ENCODE measurements around the gene BOLL. TPM values are rescaled to one million over a fixed set of nuclear protein-coding genes. Genes with fewer than 3 reads are reported as not detected.
A peak's percentile ranks its signal among the peaks of the same experiment; 100 is the strongest.

BOLL gene
- total RNA-seq, 1 donor from 2014 or later, result not detected

- H3K36me3 Mint-ChIP-seq (ENCODE audit: low read depth), result no peaks in the 10 kb centered on the region
- H3K27me3 Mint-ChIP-seq (ENCODE audit: low read depth), result peaks cover 20% of the 10 kb centered on the region
- H3K27ac Mint-ChIP-seq, result no peak overlapping the region
These were observed 20.9 kb upstream of the BOLL start for GRCh38 chr2:197805715-197806633.

GRCh38 chr2:197804758-197805714 lies 19.9 kb upstream of the BOLL start:
- Mint-ChIP-seq H3K27me3 (ENCODE audit: low read depth) (peaks cover 23% of the 10 kb centered on the region), H3K4me1 (ENCODE audit: low read depth) (peaks cover 46% of the 10 kb centered on the region), H3K9me3 (no peaks in the 10 kb centered on the region), H3K27ac (peak overlapping the region; percentile 50), H3K36me3 (ENCODE audit: low read depth) (no peaks in the 10 kb centered on the region), H3K4me3 (ENCODE audit: low read depth) (peak overlapping the region; percentile 92)
- DNase-seq (ENCODE audit: low spot score), result peak; percentile 33
- intact Hi-C loops (cut with micrococcal nuclease), result loop anchor here (1.0 to 5.0 kb wide), 6 partner anchors 33 to 202 kb away; no protein-coding TSS in a partner anchor

More at GRCh38 chr2:197805715-197806633, 20.9 kb upstream of the BOLL start:
- no peaks in the 10 kb centered on the region for H3K9me3 Mint-ChIP-seq
- H3K4me1 Mint-ChIP-seq (ENCODE audit: low read depth), result peaks cover 46% of the 10 kb centered on the region
- intact Hi-C loops (cut with micrococcal nuclease), result loop anchor here (5.0 kb wide), 2 partner anchors 126 to 146 kb away; no protein-coding TSS in a partner anchor
- peak overlapping the region; percentile 85 for H3K4me3 Mint-ChIP-seq (ENCODE audit: low read depth)
- DNase-seq (ENCODE audit: low spot score), result no peak

GRCh38 chr2:197804049-197804757 lies 19.1 kb upstream of the BOLL start, which contains the start of gene PLCL1:
Gene PLCL1, plus strand, starts transcription at chr2:197804593.
- Mint-ChIP-seq H3K4me3 (ENCODE audit: low read depth) (peak within 1 kb of the TSS; percentile 92), H3K4me1 (ENCODE audit: low read depth) (peaks cover 42% of the 10 kb centered on the region), H3K27me3 (ENCODE audit: low read depth) (peaks cover 26% of the 10 kb centered on the region), H3K36me3 (ENCODE audit: low read depth) (no peaks in the 10 kb centered on the region), H3K27ac (peak within 1 kb of the TSS; percentile 50), H3K9me3 (no peaks in the 10 kb centered on the region)
- intact Hi-C loops (cut with micrococcal nuclease), result loop anchor here (1.0 to 5.0 kb wide), 4 partner anchors 34 to 203 kb away; no protein-coding TSS in a partner anchor
- peak; percentile 90 for DNase-seq (ENCODE audit: low spot score)

GRCh38 chr2:197803033-197803444 lies 17.9 kb upstream of the BOLL start:
- Mint-ChIP-seq H3K4me3 (ENCODE audit: low read depth) (no peak overlapping the region), H3K36me3 (ENCODE audit: low read depth) (no peaks in the 10 kb centered on the region), H3K27me3 (ENCODE audit: low read depth) (peaks cover 34% of the 10 kb centered on the region), H3K27ac (no peak overlapping the region), H3K4me1 (ENCODE audit: low read depth) (peaks cover 35% of the 10 kb centered on the region), H3K9me3 (no peaks in the 10 kb centered on the region)
- intact Hi-C loops (cut with micrococcal nuclease), result loop anchor here (1.0 to 5.0 kb wide), 4 partner anchors 204 to 493 kb away; no protein-coding TSS in a partner anchor
- no peak for DNase-seq (ENCODE audit: low spot score)

- Mint-ChIP-seq H3K27me3 (ENCODE audit: low read depth) (peaks cover 37% of the 10 kb centered on the region), H3K4me3 (ENCODE audit: low read depth) (no peak overlapping the region), H3K27ac (no peak overlapping the region), H3K9me3 (no peaks in the 10 kb centered on the region), H3K4me1 (ENCODE audit: low read depth) (peaks cover 21% of the 10 kb centered on the region), H3K36me3 (ENCODE audit: low read depth) (no peaks in the 10 kb centered on the region)
- DNase-seq (ENCODE audit: low spot score), result no peak
- intact Hi-C loops (cut with micrococcal nuclease), result loop anchor here (5.0 kb wide), 1 partner anchor 206 kb away; no protein-coding TSS in a partner anchor
These were observed 15.9 kb upstream of the BOLL start for GRCh38 chr2:197801033-197801432.

GRCh38 chr2:197800091-197800490 lies 15.0 kb upstream of the BOLL start:
- intact Hi-C loops (cut with micrococcal nuclease), result loop anchor here (5.0 kb wide), 1 partner anchor 207 kb away; no protein-coding TSS in a partner anchor
- DNase-seq (ENCODE audit: low spot score), result no peak
- Mint-ChIP-seq H3K27me3 (ENCODE audit: low read depth) (peaks cover 31% of the 10 kb centered on the region), H3K27ac (no peak overlapping the region), H3K4me1 (ENCODE audit: low read depth) (peaks cover 14% of the 10 kb centered on the region), H3K9me3 (no peaks in the 10 kb centered on the region), H3K4me3 (ENCODE audit: low read depth) (no peak overlapping the region), H3K36me3 (ENCODE audit: low read depth) (no peaks in the 10 kb centered on the region)

GRCh38 chr2:197799068-197799467 lies 13.9 kb upstream of the BOLL start:
- Mint-ChIP-seq H3K27me3 (ENCODE audit: low read depth) (peaks cover 33% of the 10 kb centered on the region), H3K36me3 (ENCODE audit: low read depth) (no peaks in the 10 kb centered on the region), H3K4me3 (ENCODE audit: low read depth) (no peak overlapping the region), H3K4me1 (ENCODE audit: low read depth) (peaks cover 11% of the 10 kb centered on the region), H3K27ac (no peak overlapping the region), H3K9me3 (no peaks in the 10 kb centered on the region)
- intact Hi-C loops (cut with micrococcal nuclease), result no loop called here
- no peak for DNase-seq (ENCODE audit: low spot score)

GRCh38 chr2:197798187-197798586 lies 13.1 kb upstream of the BOLL start:
- no peak overlapping the region for H3K27ac Mint-ChIP-seq
- no peaks in the 10 kb centered on the region for H3K9me3 Mint-ChIP-seq
- H3K36me3 Mint-ChIP-seq (ENCODE audit: low read depth), result no peaks in the 10 kb centered on the region
- H3K27me3 Mint-ChIP-seq (ENCODE audit: low read depth), result peaks cover 39% of the 10 kb centered on the region
- no peak for DNase-seq (ENCODE audit: low spot score)
- H3K4me3 Mint-ChIP-seq (ENCODE audit: low read depth), result no peak overlapping the region
- intact Hi-C loops (cut with micrococcal nuclease), result no loop called here
- peaks cover 5% of the 10 kb centered on the region for H3K4me1 Mint-ChIP-seq (ENCODE audit: low read depth)

- no peak overlapping the region for H3K4me3 Mint-ChIP-seq (ENCODE audit: low read depth)
- no peaks in the 10 kb centered on the region for H3K4me1 Mint-ChIP-seq (ENCODE audit: low read depth)
- H3K36me3 Mint-ChIP-seq (ENCODE audit: low read depth), result no peaks in the 10 kb centered on the region
- H3K27ac Mint-ChIP-seq, result no peak overlapping the region
- no peak for DNase-seq (ENCODE audit: low spot score)
- intact Hi-C loops (cut with micrococcal nuclease), result no loop called here
- no peaks in the 10 kb centered on the region for H3K9me3 Mint-ChIP-seq
- peaks cover 36% of the 10 kb centered on the region for H3K27me3 Mint-ChIP-seq (ENCODE audit: low read depth)
These were observed 10.2 kb upstream of the BOLL start for GRCh38 chr2:197795277-197795676.

- intact Hi-C loops (cut with micrococcal nuclease), result no loop called here
- H3K9me3 Mint-ChIP-seq, result no peaks in the 10 kb centered on the region
- no peak overlapping the region for H3K27ac Mint-ChIP-seq
- H3K36me3 Mint-ChIP-seq (ENCODE audit: low read depth), result no peaks in the 10 kb centered on the region
- no peak for DNase-seq (ENCODE audit: low spot score)
- no peaks in the 10 kb centered on the region for H3K4me1 Mint-ChIP-seq (ENCODE audit: low read depth)
- peaks cover 37% of the 10 kb centered on the region for H3K27me3 Mint-ChIP-seq (ENCODE audit: low read depth)
- no peak overlapping the region for H3K4me3 Mint-ChIP-seq (ENCODE audit: low read depth)
These were observed 8.3 kb upstream of the BOLL start for GRCh38 chr2:197793456-197793855.

- Mint-ChIP-seq H3K27ac (no peak overlapping the region), H3K4me1 (ENCODE audit: low read depth) (peaks cover 7% of the 10 kb centered on the region)
- peak; percentile 56 for DNase-seq (ENCODE audit: low spot score)
These were observed 1.1 kb upstream of the BOLL start for GRCh38 chr2:197786010-197786877.

More at GRCh38 chr2:197786010-197786877, 1.1 kb upstream of the BOLL start:
- Mint-ChIP-seq H3K36me3 (ENCODE audit: low read depth) (no peaks in the 10 kb centered on the region), H3K9me3 (no peaks in the 10 kb centered on the region), H3K4me3 (ENCODE audit: low read depth) (peak overlapping the region; percentile 74), H3K27me3 (ENCODE audit: low read depth) (peaks cover 43% of the 10 kb centered on the region)
- intact Hi-C loops (cut with micrococcal nuclease), result no loop called here

All from activated T-helper 2 cell treated with anti-CD3 and anti-CD28 coated beads, Interferon-gamma antibody, Interleukin-2, Interleukin-4, amounts not matched to agents 10 μg/mL and 5 μg/mL and 100 μg/mL, durations not matched to agents 14 hours and 24 hours and 36 hours (primary cell).